Smooth muscle cell of the brain vasculature (primary cell): Measurements from ENCODE around the gene EFEMP2.
"Not testable (repeated sequence)": the region's sequence is repeated elsewhere in the genome, so short reads cannot be mapped to it uniquely, and the experiment has no call there.

Experiments
- DNase-seq: peaks from one replicate; pipeline ENCODE4 v3.0.0-alpha.2; 2012; ENCODE audit warnings: low read depth, low spot score

EFEMP2 gene

GRCh38 chr11:65900125-65900898 is 27.7 kb upstream of the EFEMP2 start, which contains the start of gene FOSL1:
Gene FOSL1 (minus strand): TSS chr11:65900388. CDS start chr11:65900339, 49 bp downstream.
- DNase-seq = peak; percentile 80

DNA sequence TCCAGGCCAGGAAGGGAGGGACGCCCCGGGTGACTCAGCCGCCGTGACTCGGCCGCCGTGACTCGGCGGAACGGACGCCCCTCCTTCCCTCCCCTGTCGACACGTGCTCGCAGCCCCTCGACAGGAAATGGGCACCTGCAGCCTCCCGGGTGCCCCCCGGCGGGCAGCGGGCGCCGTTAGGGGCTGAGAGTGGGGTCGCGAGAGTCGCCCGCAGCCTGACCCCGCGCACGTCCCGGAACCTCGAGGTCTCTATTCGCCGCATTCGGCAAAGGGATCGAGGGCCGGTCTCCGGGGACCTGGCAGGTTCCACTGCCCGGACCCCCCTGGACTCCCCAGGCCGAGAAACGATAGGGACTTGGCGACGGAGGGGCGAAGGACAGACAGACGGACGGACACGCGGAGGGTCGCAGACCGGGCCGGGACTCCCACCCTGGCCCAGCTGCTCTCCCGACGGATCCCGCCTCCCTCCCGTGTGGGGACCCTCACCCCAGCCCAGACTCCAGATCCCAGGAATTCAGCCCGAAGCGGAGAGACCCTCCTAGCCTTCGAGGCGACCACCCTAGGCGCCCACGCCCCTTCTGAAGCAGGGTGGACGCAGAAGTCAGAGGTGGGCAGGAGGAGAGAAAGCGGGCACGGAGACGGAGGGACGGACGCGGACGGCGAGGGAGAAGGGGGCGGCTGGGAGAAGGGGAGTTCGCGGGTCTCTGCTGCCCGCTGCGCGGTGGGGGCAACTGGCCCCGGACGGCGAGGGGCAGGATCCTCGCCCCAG is 26.9 kb upstream of the EFEMP2 start:
- DNase-seq = no peak

GRCh38 chr11:65898656-65899355 is 26.2 kb upstream of the EFEMP2 start:
- no peak for DNase-seq

- DNase-seq = no peak
Measured at GRCh38 chr11:65897020-65897471, 24.4 kb upstream of the EFEMP2 start.

- no peak for DNase-seq
Measured at GRCh38 chr11:65896034-65896999, 23.7 kb upstream of the EFEMP2 start.

DNA sequence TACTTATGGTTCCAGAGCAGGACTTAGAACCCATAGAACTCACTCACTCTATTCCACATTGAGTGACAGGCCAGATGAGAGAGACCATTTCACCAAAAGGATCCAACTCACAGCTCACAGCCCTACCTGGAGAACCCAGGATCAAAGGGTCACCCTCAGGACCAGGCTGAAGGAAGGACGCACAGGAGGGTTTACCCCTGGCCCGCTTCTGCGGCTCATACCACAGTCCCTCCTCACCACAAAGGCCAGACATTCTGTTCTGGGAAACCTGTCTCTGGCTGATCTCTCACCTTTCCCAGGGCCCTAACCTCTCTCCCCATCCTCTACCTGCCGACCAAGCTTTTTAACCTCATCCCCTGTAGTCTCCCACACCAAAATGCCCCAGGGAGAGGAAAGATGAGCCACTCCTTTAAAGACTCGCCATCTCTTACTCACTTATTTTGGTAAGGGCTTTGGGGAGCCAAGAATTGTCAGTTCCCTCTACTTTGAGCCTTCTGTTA is 22.9 kb upstream of the EFEMP2 start:
- no peak for DNase-seq

GRCh38 chr11:65894034-65894591 is 21.5 kb upstream of the EFEMP2 start:
- no peak for DNase-seq

DNA sequence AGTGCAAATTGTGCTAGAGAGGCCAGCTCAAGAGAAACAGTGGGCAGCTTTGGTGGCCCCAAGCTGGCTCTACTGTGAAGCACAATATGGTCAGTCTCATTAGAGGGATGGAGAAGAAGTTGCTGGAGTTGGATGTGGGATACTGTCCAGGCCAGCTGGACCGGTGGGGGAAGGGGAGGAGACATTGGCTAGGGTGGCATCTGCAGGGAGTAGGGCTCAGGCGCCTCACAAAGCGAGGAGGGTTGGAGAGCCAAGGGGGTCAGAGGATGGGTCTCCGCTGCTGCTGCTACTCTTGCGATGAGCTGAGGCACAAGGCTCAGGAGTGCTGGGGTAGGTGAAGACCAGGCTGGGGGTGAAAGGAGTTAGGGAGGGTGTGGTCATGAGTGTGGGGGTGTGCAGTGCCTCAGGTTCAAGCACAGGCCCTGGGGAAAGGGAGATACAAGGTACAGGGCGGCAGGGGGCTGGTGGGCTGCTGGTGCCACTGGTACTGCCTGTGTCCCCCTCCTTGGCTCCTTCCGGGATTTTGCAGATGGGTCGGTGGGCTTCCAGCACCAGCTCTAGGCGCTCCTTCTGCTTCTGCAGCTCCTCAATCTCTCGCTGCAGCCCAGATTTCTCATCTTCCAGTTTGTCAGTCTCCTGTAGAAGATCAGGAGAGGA is 20.2 kb upstream of the EFEMP2 start:
- no peak for DNase-seq

- DNase-seq = not testable (repeated sequence)
Measured at GRCh38 chr11:65892137-65892540, 19.5 kb upstream of the EFEMP2 start.

GRCh38 chr11:65891219-65892136 is 18.9 kb upstream of the EFEMP2 start:
- DNase-seq = no peak

DNA sequence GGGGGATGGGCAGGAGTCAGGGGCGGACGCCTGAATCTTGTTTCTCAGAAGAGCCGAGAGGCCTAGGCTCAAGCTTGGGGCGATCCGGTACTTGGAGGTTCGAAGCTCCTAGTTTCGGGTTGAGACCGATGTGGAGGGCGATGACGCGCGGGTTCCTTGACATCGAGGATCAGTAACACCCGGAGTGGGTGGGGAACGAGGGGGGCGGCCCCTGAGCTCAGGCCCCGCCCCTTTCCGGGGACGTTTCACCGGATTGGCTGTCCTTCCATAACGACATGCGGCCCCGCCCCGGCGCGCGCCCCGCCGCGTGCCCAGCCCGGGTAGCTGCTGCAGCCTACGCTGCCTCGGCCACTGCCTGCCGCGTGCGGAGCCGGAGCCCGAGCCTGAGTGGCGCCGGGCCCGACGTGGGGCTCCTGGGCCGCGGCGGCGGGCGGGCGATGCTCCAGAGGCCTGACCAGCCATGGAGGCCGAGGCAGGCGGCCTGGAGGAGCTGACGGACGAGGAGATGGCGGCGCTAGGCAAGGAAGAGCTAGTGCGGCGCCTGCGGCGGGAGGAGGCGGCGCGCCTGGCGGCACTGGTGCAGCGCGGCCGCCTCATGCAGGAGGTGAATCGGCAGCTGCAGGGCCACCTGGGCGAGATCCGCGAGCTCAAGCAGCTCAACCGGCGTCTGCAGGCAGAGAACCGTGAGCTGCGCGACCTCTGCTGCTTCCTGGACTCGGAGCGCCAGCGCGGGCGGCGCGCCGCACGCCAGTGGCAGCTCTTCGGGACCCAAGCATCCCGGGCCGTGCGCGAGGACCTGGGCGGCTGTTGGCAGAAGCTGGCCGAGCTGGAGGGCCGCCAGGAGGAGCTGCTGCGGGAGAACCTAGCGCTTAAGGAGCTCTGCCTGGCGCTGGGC is 18.0 kb upstream of the EFEMP2 start, which contains the start of gene CCDC85B:
CCDC85B (plus strand) TSS at position 350 of the 895 bp plus-strand sequence; CDS start at position 461, 111 bp downstream.
- peak; percentile 92 for DNase-seq

GRCh38 chr11:65888163-65888814 is 15.7 kb upstream of the EFEMP2 start, which contains the start of gene FIBP:
Gene FIBP (minus strand): TSS chr11:65888471. CDS start chr11:65888418, 53 bp downstream.
- DNase-seq = peak; percentile 96

DNA sequence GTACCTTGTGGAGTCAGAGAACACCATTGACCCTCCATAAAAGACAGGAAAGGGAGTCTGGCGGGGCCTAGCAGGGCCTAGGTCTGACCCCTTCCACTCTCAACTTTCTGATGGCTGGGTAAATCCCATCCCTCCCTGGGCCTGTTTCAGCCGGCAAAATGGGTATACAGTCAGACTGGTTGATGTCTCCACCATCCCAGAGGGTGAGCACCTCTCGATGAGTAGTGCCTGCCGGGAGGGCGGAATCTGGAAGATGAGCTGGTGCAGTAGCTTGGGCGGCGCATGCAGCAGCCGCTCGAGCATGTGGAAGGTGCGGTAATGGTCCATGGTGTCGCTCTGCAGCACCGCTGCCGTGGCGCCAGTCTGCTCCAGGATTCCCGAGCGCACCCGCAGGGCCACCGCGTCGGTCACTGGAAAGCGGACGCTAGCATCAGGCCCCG is 15.1 kb upstream of the EFEMP2 start:
- DNase-seq = no peak

- DNase-seq = no peak
Measured at GRCh38 chr11:65886826-65887722, 14.5 kb upstream of the EFEMP2 start.

GRCh38 chr11:65885808-65886536 is 13.4 kb upstream of the EFEMP2 start:
- no peak for DNase-seq
